HG03558 (cell line): Measurements from ENCODE around the gene HPRT1.

Experiments used
- ATAC-seq: cut with Tn5 transposase; IDR thresholded peaks from one replicate; pipeline ENCODE4 v1.9.1; 2021; ENCODE audit warnings: moderate number of reproducible peaks; ENCODE audit not compliant: unreplicated experiment; ENCODE audit errors: extremely low read depth

HPRT1 gene

GRCh38 chrX:134537179-134537955 is 77.4 kb downstream of the HPRT1 start:
- ATAC-seq, result no peak

GRCh38 chrX:134538316-134538715 is 78.4 kb downstream of the HPRT1 start:
- ATAC-seq, result no peak

GRCh38 chrX:134541906-134542305 is 81.9 kb downstream of the HPRT1 start:
- ATAC-seq, result no peak

- ATAC-seq, result no peak
Observed at GRCh38 chrX:134542485-134542884, 82.5 kb downstream of the HPRT1 start.

GRCh38 chrX:134543288-134543687 is 83.3 kb downstream of the HPRT1 start:
- ATAC-seq, result no peak

GRCh38 chrX:134544135-134544512 is 84.2 kb downstream of the HPRT1 start:
- ATAC-seq, result no peak

GRCh38 chrX:134544513-134545151 is 84.7 kb downstream of the HPRT1 start:
- ATAC-seq, result no peak

GRCh38 chrX:134545510-134545909 is 85.5 kb downstream of the HPRT1 start:
- ATAC-seq, result no peak

- ATAC-seq, result no peak
Observed at GRCh38 chrX:134546187-134546586, 86.2 kb downstream of the HPRT1 start.

- no peak for ATAC-seq
Observed at GRCh38 chrX:134547047-134547679, 87.2 kb downstream of the HPRT1 start.

GRCh38 chrX:134548257-134549201 is 88.6 kb downstream of the HPRT1 start:
- ATAC-seq, result no peak
